HG02840 (cell line): ENCODE measurements around the gene RGPD3.
"Not testable (repeated sequence)": the region's sequence is repeated elsewhere in the genome, so short reads cannot be mapped to it uniquely, and the experiment has no call there.

Source experiments
- ATAC-seq: cut with Tn5 transposase; IDR thresholded peaks from one replicate; pipeline ENCODE4 v1.9.1; 2021; ENCODE audit warnings: mild to moderate bottlenecking, moderate library complexity, moderate number of reproducible peaks; ENCODE audit not compliant: unreplicated experiment, low FRiP score

The RGPD3 gene

GRCh38 chr2:106468107-106468506, at the start of gene RGPD3:
Gene RGPD3, minus strand, starts transcription at chr2:106468413. Its CDS starts 125 bp downstream, at chr2:106468288.
- ATAC-seq, result not testable (repeated sequence)

GRCh38 chr2:106517329-106517728, 49.1 kb upstream of the RGPD3 start:
- ATAC-seq, result no peak

GRCh38 chr2:106516864-106517263, 48.7 kb upstream of the RGPD3 start:
- ATAC-seq, result no peak

GRCh38 chr2:106516436-106516835, 48.2 kb upstream of the RGPD3 start:
- ATAC-seq, result no peak

GRCh38 chr2:106514827-106515226, 46.6 kb upstream of the RGPD3 start:
- ATAC-seq, result not testable (repeated sequence)

GRCh38 chr2:106513391-106513790, 45.2 kb upstream of the RGPD3 start:
- not testable (repeated sequence) for ATAC-seq

- not testable (repeated sequence) for ATAC-seq
Observed at GRCh38 chr2:106511934-106512333, 43.7 kb upstream of the RGPD3 start.

GRCh38 chr2:106511476-106511901, 43.3 kb upstream of the RGPD3 start:
- ATAC-seq, result not testable (repeated sequence)

GRCh38 chr2:106510791-106511190, 42.6 kb upstream of the RGPD3 start:
- ATAC-seq, result not testable (repeated sequence)

GRCh38 chr2:106509374-106509770, 41.2 kb upstream of the RGPD3 start:
- not testable (repeated sequence) for ATAC-seq

GRCh38 chr2:106508660-106509373, 40.6 kb upstream of the RGPD3 start:
- not testable (repeated sequence) for ATAC-seq

GRCh38 chr2:106506002-106506687, 37.9 kb upstream of the RGPD3 start:
- ATAC-seq, result not testable (repeated sequence)

GRCh38 chr2:106504787-106505186, 36.6 kb upstream of the RGPD3 start:
- not testable (repeated sequence) for ATAC-seq

- not testable (repeated sequence) for ATAC-seq
Observed at GRCh38 chr2:106504192-106504591, 36.0 kb upstream of the RGPD3 start.

- ATAC-seq, result not testable (repeated sequence)
Observed at GRCh38 chr2:106502351-106502750, 34.1 kb upstream of the RGPD3 start.

GRCh38 chr2:106500350-106500749, 32.1 kb upstream of the RGPD3 start:
- ATAC-seq, result not testable (repeated sequence)

GRCh38 chr2:106498549-106498948, 30.3 kb upstream of the RGPD3 start:
- ATAC-seq, result not testable (repeated sequence)

- ATAC-seq, result not testable (repeated sequence)
Observed at GRCh38 chr2:106492913-106493312, 24.7 kb upstream of the RGPD3 start.

- not testable (repeated sequence) for ATAC-seq
Observed at GRCh38 chr2:106492399-106492798, 24.2 kb upstream of the RGPD3 start.

- not testable (repeated sequence) for ATAC-seq
Observed at GRCh38 chr2:106489701-106490100, 21.5 kb upstream of the RGPD3 start.

GRCh38 chr2:106487386-106488191, 19.4 kb upstream of the RGPD3 start:
- ATAC-seq, result not testable (repeated sequence)
